ENCODE data around the gene SERPINA12. TPM values are rescaled to one million over a fixed set of nuclear protein-coding genes. Genes with fewer than 3 reads are reported as not detected.

Gene SERPINA12
- total RNA-seq, 4 donors from 2014 or later = not detected

DNA sequence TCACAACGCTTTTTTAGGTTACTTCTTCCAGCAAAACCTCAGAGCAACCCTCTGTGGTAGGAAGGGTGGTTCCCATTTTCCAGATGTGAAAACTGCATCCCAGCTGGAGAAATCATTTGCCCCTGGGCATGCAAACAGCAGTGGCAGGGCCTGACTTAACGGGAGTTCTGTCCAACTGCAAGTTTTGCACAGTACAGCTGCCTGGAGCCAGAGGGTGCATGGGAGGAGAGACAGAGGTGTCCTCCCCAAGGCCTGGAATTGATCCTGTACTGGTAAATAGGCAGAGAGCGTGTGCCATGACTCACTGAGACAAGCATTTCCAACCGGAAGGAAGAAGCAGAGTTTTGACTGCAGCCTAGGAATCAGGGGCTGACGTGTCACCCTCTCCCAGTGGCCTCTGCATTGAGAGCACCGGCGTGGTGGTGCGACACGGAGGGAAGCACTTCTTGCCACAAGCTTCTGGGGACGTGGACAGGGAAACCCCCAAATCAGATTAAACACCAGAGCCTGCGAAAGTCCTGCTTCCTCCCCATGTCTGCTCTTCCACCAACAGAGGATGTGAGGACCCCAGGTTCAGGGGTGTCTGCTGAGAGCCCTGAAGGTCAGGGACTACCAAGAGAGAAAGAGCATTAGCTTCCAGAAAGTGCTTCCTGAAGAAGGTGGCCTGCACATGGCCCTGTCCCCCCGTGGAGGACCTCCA lies 33.0 kb upstream of the SERPINA12 start:
- TF ChIP-seq, protein P1, sequence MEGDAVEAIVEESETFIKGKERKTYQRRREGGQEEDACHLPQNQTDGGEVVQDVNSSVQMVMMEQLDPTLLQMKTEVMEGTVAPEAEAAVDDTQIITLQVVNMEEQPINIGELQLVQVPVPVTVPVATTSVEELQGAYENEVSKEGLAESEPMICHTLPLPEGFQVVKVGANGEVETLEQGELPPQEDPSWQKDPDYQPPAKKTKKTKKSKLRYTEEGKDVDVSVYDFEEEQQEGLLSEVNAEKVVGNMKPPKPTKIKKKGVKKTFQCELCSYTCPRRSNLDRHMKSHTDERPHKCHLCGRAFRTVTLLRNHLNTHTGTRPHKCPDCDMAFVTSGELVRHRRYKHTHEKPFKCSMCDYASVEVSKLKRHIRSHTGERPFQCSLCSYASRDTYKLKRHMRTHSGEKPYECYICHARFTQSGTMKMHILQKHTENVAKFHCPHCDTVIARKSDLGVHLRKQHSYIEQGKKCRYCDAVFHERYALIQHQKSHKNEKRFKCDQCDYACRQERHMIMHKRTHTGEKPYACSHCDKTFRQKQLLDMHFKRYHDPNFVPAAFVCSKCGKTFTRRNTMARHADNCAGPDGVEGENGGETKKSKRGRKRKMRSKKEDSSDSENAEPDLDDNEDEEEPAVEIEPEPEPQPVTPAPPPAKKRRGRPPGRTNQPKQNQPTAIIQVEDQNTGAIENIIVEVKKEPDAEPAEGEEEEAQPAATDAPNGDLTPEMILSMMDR (IDR thresholded peaks at IDR 0.05; ENCODE audit: low read depth) = no peak

DNA sequence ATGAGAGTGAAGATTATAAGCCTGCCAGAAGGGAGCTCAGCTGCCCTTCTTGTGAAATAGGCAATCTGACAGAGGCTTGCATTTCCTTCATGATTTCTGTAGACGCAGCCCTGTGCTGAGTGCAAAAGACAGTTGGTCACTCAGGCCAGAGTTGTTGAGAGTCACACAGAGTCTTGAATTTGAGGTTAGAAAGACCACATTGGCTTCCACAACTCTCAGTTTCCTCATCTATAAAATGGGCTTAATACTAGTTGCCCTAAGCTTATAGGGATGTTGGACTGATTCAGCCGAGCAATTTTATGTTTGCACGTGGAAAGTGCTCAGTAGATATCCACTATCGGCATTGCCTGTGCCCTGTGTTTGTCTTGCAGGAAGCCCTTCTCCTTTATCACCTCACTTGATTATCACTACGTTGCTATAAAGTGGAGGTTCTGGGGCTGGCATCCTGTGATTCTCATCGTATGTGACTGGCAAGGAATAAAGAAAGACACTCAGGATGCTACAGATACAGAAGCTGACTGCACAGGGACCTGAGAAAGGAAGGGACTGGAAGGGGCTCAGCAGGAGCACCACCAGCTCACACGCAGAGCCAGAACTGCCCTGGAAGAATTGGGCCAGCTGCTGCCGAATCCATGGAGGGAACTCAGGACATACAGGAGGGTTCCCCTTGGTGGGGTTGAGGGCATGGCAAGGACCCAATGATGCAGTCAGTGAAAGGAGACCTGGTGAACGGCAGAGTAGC lies 32.1 kb upstream of the SERPINA12 start:
- TF ChIP-seq, protein P1 (IDR thresholded peaks at IDR 0.05; ENCODE audit: low read depth) = no peak

DNA sequence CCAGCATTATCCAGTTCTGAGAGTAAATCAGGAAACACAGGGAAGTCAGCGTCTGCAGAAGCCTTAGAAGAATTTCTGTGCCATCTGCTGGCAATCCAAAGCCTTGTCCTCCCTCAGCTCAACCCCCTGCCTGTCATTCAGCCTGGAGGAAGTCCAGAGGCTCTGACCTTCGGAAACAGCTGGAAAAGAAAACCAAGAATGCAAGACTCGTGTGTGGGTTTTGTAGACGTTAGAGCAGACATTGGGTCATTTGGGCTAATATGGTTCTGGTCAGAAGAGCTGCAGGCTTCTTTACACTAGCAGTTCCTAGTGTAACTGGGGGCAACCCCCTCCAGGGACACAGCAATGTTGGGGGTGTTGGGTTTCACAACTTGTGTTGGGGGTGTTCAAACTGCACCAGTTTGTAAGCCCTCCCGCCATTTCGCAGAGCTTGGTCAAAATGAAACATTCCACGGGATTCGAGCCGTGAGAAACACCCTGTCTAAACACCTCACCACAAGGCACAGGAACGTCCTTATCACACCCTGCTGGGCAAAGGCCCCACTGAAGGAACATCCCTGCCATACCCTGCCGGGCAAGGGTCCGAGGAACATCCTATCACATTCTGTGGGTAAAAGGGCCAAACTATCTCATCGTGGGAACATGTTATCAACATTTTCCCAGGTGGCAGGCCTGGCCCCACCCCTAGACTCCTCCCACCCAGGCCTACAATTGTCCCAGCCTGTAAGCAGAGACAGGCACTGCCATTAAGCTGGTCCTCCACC lies 30.9 kb upstream of the SERPINA12 start:
- TF ChIP-seq, protein P1 (IDR thresholded peaks at IDR 0.05; ENCODE audit: low read depth) = no peak

DNA sequence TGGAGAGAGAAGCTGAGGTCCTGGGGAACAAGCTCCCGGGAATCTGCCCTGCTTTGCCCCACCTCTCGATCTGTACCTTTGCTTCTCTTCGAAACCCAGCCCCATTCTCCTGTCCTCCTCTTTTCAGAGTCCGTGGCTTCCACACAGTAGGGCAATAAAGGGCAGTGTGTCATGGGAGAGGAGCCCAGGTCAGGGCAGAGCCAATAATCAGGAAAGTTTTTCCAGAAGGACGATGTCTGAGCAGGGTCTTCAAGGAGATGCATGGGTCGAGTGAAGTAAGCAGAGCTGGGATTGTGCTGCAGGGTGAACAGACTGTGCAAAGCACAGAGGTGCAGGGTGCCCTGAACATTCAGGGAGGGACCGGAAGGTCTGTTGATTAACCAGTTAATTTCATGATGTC lies 29.9 kb upstream of the SERPINA12 start:
- TF ChIP-seq, protein P1 (IDR thresholded peaks at IDR 0.05; ENCODE audit: low read depth) = no peak

DNA sequence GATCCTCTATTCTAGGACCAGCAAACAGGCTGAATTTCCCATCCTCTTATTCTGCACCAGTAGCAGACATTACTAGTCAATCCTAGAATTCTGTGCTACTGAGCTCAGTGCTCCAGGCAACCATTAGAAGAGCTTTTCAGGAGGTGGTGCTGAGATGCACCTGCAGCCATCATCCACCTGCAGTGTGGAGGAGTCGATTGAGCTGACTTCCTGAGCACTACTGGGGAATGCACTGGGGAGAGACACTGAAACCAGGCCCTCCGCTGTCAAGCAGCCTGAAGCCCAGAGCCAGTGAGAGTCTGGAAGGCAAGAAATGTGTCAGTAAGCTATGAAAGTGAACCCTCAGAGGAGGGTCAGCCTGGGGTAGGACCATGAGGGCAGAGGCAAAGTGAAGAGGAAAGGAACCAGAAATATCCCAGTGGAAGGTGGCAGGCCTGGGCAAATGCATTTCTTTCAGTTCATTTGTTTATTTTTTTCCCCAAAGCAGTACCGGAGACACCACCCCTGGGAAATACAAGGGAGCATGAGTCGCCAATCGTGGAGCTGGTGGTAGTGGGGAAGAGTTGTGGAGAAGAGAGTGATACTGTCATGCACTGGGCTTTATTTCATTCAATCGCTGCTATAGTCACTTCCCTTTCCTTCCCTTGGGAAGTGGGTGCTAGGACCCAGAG lies 28.9 kb upstream of the SERPINA12 start:
- TF ChIP-seq, protein P1 (IDR thresholded peaks at IDR 0.05; ENCODE audit: low read depth) = no peak

DNA sequence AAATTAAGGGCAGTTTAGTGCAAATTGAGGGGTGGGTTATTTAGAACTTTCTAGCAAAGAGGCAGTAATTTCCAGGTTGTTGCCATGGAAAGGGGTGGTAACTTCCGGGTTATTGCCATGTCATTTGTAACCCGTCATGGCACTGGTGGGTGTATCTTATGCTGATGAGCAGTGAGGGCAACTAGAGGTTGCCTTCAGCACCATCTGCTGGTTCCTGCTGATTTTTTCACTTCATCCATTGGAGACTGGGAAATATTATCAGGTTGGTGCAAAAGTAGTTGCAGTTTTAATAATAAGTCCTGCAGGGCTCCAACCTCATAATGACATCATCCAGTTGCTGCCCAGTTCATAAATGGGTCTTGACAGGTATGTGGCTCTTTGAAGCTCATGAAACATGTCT lies 27.6 kb upstream of the SERPINA12 start:
- TF ChIP-seq, protein P1 (IDR thresholded peaks at IDR 0.05; ENCODE audit: low read depth) = no peak

All from subcutaneous adipose tissue (tissue), 4 donors.